GM18868 (cell line): ENCODE results near the gene PGPEP1.

Experiments
- ATAC-seq: cut with Tn5 transposase; IDR thresholded peaks from one replicate; pipeline ENCODE4 v1.9.1; 2021; ENCODE audit warnings: mild to moderate bottlenecking, moderate library complexity; ENCODE audit not compliant: unreplicated experiment

PGPEP1 gene

DNA sequence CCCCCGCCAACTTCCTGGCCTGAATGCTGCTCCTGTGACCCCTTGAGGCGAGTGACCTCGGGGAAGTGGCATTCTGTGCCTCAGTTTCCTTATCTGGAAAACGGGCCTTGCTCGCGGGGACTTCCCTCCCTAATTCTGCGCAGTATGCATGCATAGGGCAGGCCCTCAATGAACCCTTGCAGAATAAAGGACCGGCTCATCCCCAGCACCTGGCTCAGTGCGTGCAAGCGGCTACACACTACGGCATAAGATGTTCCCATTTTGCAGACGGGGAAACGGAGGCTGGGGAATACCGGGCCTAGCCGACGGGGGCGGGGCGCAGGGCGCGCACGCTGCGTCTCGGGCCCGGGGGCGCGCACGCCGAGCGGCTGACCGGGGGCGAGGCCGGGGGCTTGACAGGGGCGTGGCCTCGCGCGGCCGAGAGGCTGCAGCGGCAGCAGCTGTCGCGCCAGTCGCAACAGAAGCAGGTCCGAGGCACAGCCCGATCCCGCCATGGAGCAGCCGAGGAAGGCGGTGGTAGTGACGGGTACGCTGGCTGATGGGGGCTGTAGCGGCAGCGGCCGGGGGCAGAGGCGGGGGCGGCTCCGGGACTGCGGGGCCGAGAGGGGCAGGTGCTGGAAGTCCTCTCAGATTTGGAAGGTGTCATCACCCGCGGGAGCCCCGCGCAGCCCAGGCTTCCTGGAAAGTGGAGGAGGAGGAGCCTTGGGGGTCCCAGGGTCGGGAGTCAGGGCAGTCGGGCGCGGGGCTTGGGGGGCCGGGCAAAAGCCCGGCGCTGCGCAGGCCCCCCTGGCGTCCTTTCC lies at the start of gene PGPEP1:
PGPEP1 (plus strand) TSS at position 409 of the 800 bp plus-strand sequence; CDS start at position 493, 84 bp downstream.
- ATAC-seq: peak; percentile 45

- peak; percentile 3 for ATAC-seq
These were observed 49.3 kb upstream of the PGPEP1 start for GRCh38 chr19:18291019-18291524.

GRCh38 chr19:18291590-18292461 lies 48.6 kb upstream of the PGPEP1 start:
- ATAC-seq: peak; percentile 43

- no peak for ATAC-seq
These were observed 48.0 kb upstream of the PGPEP1 start for GRCh38 chr19:18292462-18292809.

DNA sequence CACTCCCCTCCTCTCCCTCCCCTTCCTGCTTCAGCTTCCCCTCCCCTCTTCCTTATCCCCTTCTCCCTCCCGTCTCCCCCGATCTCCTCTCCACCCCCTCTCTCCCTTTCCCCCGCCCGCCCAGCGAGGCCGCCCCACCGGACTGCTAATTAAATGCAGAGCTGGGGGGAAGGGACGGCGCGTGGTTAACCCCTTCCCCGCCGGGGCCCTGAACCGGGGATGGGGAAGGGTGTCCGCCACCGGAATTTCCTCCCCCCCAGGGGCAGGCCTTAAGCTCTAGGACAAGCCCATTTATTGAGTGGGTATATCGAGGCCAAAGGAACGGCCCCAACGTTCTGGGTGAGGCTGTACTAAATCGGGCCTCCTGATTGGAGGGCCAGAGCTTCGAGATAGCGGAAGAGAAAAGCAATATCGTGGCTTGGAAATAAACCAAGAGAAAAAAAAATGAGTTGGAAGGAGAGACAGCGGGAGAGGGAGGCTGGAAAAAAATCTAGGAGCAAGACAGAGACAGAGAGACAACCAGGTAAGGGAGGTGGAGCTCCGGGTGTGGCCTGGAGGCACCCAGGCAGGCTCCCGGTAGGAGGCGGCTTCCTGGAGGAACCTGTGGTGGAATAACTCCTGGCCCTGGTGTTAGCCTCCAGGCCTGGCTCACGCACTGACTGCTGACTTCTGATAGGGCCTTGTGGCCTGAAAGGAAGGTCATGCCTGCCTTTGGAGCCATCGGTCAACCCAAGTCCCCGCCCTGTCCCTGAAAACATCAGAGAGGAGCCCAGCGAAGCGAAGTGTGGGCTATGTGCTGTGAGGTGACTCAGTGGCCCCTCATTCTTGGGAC lies 47.4 kb upstream of the PGPEP1 start:
- no peak for ATAC-seq

DNA sequence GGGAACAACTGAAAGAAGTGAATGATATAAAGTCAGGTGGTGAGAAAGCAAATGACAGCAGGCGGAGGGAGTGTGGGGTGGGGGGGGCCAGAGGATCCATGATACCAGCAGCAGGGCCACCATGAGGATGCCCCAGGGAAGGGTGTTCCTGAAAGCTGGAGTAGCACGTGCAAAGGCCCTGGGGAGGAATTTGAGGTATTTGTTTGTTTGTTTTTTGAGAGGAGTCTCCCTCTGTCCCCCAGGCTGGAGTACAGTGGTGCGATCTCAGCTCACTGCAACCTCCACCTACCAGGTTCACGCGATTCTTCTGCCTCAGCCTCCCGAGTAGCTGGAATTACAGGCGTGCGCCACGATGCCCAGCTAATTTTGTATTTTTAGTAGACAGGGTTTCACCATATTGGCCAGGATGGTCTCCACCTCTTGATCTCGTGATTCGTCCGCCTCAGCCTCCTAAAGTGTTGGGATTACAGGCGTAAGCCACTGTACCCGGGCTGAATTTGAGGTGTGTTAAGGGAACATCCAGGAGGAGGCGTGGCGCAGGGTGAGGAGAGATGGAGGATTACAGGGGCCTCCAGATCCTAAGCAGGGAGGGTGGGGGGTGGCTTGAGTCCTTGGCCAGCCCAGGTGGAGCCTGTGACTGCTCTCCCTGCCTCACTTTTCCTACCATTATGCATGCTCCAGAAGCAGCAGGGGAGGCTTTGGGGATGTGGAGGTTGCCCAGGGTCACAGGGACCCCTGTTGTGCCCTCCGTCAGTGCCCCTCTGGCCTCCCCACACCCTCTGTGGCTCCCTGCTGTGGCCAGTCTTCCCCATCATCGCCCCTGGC lies 46.5 kb upstream of the PGPEP1 start:
- ATAC-seq: no peak

DNA sequence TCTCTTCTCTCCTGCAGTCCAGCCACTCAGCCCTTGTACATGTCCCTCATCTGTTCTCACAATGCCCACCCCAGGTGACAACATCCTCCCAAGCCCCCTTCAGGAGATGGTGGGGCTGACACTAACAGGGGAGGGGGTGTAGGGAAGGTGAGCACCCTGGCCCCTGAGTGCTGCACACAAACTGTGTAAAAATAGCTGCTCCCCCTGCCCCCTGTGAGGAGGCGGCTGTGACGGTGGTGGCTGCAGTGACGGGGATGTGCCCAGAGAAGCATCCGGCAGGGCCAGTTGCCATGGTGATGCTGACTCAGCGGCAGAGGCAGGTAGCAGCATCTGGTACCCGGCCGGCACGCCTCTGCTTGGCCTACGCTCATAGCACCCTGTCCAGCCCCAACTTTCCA lies 45.9 kb upstream of the PGPEP1 start:
- no peak for ATAC-seq

DNA sequence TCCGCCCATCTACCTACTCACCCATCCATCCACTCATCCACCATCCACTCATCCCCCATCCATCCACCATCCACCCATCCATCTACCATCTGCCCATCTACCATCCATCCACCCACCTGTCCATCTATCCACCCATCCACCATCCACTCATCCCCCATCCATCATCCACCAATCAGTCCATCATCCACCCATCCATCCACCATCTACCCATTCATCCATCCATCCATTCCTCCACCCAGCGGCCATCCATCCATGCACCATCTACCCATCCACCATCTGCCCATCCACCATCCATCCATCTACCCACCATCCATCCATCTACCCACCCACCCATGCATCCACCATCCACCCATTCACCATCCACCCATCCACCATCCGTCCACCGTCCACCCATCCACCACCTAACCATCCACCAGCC lies 45.4 kb upstream of the PGPEP1 start:
- ATAC-seq: no peak

GRCh38 chr19:18297308-18297707 lies 43.1 kb upstream of the PGPEP1 start:
- ATAC-seq: no peak

GRCh38 chr19:18298601-18299000 lies 41.8 kb upstream of the PGPEP1 start:
- no peak for ATAC-seq

- no peak for ATAC-seq
These were observed 40.7 kb upstream of the PGPEP1 start for GRCh38 chr19:18299654-18300053.

GRCh38 chr19:18300930-18301717 lies 39.3 kb upstream of the PGPEP1 start:
- ATAC-seq: no peak

DNA sequence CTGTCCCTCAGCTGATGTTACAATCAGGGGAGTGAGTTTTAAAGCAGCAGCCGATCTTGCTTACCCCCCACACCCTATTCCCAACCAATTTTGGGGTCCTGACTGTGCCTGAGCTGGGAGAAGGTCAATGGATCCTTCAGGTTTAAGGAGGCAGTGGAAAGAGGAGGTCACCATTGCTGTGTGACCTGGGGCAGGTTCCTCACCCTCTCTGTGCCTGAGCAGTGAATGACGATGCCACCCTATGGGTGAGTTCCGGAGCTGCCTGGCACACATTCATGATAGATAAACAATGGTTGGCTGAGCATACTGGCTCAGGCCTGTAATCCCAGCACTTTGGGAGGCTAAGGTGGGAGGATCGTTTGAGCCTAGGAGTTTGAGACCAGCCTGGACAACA lies 38.7 kb upstream of the PGPEP1 start:
- no peak for ATAC-seq

- ATAC-seq: no peak
These were observed 36.3 kb upstream of the PGPEP1 start for GRCh38 chr19:18304208-18304457.

- ATAC-seq: peak; percentile 72
These were observed 35.7 kb upstream of the PGPEP1 start for GRCh38 chr19:18304458-18305310.

- ATAC-seq: no peak
These were observed 34.0 kb upstream of the PGPEP1 start for GRCh38 chr19:18306209-18306887.

- no peak for ATAC-seq
These were observed 33.5 kb upstream of the PGPEP1 start for GRCh38 chr19:18306888-18307260.

- no peak for ATAC-seq
These were observed 33.1 kb upstream of the PGPEP1 start for GRCh38 chr19:18307271-18307681.
